Measurements from ENCODE around the gene APOC1.
"Not testable (repeated sequence)": the region's sequence is repeated elsewhere in the genome, so short reads cannot be mapped to it uniquely, and the experiment has no call there.

APOC1 gene

DNA sequence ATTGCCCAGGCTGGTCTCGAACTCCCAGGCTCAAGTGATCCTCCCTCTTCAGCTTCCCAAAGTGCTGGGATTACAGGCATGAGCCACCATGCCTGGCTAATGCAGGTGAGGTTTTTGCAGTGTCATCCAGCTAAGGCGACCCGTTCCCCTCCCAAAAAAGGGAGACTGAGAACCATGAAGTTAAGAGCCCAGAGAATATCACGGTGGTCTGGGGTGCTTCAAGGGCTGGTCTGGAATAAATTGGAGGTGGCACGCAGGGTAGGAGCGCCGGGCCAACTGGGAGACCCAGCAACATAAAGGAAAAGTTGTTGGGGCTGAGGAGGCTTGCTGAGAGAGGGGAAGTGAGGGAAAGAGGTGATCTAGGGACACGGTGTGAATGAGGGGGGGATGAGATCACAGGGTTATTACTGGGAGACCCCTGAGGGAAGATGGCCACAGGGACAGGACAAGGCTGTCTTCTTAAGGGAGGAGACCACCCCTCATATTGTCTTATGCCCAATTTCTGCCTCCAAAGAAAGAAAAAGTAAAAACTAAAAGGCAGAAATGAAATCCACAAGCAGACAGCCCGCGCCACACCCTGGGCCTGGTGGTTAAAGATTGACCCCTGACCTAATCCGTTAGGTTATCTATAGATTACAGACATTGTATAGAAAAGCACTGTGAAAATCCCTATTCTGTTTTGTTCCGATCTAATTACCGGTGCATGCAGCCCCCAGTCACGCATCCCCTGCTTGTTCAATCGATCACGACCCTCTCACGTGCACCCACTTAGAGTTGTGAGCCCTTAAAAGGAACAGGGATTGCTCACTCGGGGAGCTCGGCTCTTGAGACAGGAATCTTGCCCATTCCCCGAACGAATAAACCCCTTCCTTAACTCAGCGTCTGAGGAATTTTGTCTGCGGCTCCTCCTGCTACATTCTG is 636 bp upstream of the APOC1 start:
- not testable (repeated sequence) for H3K9me3 ChIP-seq (ENCODE audit: control insufficient read depth, low read length)
- Histone ChIP-seq H3K4me1 (ENCODE audit: control insufficient read depth, insufficient read depth, low read length, poor library complexity, severe bottlenecking) (peaks cover 22% of the 10 kb centered on the region), H3K36me3 (ENCODE audit: control insufficient read depth, insufficient read depth, low read length) (peaks cover 11% of the 10 kb centered on the region), H3K27ac (ENCODE audit: low read depth, low read length, severe bottlenecking) (peak overlapping the region; percentile 91), H3K4me3 (ENCODE audit: extremely low read depth, insufficient read depth, low read length, poor library complexity, severe bottlenecking) (peak overlapping the region; percentile 46)
- 68 to 76% methylated on average over 13 to 16 of the region's 23 CpGs for WGBS, 2 experiments (ENCODE audit: insufficient coverage in 2 of 2)

- Histone ChIP-seq H3K36me3 (ENCODE audit: control insufficient read depth, insufficient read depth, low read length) (peaks cover 2% of the 10 kb centered on the region), H3K4me1 (ENCODE audit: control insufficient read depth, insufficient read depth, low read length, poor library complexity, severe bottlenecking) (no peaks in the 10 kb centered on the region), H3K27ac (ENCODE audit: low read depth, low read length, severe bottlenecking) (no peak overlapping the region), H3K4me3 (ENCODE audit: extremely low read depth, insufficient read depth, low read length, poor library complexity, severe bottlenecking) (no peak overlapping the region), H3K9me3 (ENCODE audit: control insufficient read depth, low read length) (no peaks in the 10 kb centered on the region)
- WGBS, 2 experiments (ENCODE audit: insufficient coverage in 2 of 2), result 93 to 94% methylated on average over 7 of the region's 8 CpGs
These were observed 9.9 kb downstream of the APOC1 start for GRCh38 chr19:44924243-44924725.

DNA sequence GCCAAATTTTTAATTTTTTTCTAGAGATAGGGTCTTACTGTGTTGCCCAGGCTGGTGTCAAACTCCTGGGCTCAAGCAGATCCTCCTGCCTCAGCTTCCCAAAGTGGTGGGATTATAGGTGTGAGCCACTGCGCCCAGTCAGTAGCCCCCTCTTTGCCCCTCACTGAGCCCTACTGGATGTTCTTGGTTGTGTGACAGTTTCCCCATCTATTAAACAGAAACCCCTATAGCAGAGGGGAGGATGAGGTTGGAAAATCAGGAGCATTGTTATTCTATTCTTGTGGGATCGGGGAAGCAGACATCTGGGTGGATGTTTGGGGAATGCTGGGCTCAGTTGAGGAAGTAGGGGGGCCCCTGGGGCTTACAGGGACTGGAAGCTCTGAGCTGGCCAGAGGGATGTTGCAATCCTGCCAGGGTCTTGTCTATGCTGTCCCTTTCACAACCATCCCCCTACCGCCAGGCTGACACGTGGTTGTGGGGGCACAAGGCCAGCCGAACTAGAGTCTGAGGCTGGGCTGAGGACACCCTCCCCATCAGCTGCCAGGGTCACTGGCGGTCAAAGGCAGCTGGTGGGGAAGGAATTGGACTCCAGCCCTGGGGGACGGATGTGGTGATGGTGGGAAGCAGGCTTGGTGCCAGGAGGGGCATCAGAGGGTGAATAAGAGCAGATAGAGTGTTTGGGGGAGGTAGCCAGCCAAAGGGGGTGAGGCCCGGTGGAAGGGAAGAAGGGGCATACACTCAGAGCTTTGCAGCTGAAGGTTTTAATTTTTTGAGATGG is 10.9 kb downstream of the APOC1 start:
- H3K36me3 ChIP-seq (ENCODE audit: control insufficient read depth, insufficient read depth, low read length), result no peaks in the 10 kb centered on the region
- H3K27ac ChIP-seq (ENCODE audit: low read depth, low read length, severe bottlenecking), result no peak overlapping the region
- H3K4me1 ChIP-seq (ENCODE audit: control insufficient read depth, insufficient read depth, low read length, poor library complexity, severe bottlenecking), result no peaks in the 10 kb centered on the region
- H3K4me3 ChIP-seq (ENCODE audit: extremely low read depth, insufficient read depth, low read length, poor library complexity, severe bottlenecking), result no peak overlapping the region
- 86 to 100% methylated on average over 3 to 5 of the region's 8 CpGs for WGBS, 2 experiments (ENCODE audit: insufficient coverage in 2 of 2)
- H3K9me3 ChIP-seq (ENCODE audit: control insufficient read depth, low read length), result no peaks in the 10 kb centered on the region

DNA sequence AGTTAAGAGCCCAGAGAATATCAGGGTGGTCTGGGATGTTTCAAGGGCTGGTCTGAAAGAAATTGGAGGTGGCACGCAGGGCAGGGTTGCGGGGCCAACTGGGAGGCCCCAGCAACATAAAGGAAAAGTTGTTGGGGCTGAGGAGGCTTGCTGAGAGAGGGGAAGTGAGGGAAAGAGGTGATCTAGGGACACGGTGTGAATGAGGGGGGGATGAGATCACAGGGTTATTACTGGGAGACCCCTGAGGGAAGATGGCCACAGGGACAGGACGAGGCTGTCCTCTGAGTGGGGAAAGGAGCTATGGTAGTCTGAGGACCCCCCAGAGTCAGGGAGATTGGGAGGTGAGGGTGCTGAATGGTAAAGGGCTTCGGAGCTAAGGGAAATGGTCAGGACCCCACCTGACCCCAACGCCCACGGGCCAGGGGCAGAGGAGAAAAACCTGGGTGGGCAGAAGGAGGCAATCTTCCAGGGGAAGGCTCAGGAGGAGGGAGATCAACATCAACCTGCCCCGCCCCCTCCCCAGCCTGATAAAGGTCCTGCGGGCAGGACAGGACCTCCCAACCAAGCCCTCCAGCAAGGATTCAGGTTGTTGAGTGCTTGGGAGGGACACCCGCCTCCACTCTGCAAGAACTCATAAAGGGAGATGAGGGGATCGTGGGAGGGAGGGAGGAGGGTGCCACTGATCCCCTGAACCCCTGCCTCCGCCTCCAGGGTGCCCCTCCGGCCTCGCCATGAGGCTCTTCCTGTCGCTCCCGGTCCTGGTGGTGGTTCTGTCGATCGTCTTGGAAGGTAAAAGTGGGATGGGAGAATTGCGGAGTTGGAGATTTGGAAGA is 12.1 kb downstream of the APOC1 start:
- H3K4me1 ChIP-seq (ENCODE audit: control insufficient read depth, insufficient read depth, low read length, poor library complexity, severe bottlenecking); H3K27ac ChIP-seq (ENCODE audit: low read depth, low read length, severe bottlenecking); H3K4me3 ChIP-seq (ENCODE audit: extremely low read depth, insufficient read depth, low read length, poor library complexity, severe bottlenecking); H3K9me3 ChIP-seq (ENCODE audit: control insufficient read depth, low read length); H3K36me3 ChIP-seq (ENCODE audit: control insufficient read depth, insufficient read depth, low read length): not testable (repeated sequence)
- 77 to 88% methylated on average over 6 to 7 of the region's 19 CpGs for WGBS, 2 experiments (ENCODE audit: insufficient coverage in 2 of 2)

DNA sequence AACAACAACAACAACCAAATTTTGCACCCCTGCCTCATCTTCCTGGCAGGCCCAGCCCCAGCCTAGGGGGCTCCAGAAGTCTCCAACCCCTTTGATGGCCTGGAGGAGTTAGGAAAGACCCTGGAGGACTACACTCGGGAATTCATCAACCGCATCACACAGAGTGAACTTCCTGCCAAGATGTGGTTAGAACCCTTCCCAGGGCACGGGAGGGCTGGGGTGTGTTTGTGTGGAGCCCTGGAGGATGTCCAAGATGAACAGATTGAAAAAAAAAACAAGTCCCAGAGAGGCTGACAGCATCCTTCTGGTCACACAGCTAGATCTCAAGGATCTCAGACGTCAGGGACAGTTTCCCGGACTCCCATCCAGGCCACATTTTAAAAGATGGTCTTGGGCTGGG is 13.3 kb downstream of the APOC1 start:
- Histone ChIP-seq H3K4me1 (ENCODE audit: control insufficient read depth, insufficient read depth, low read length, poor library complexity, severe bottlenecking) (no peaks in the 10 kb centered on the region), H3K4me3 (ENCODE audit: extremely low read depth, insufficient read depth, low read length, poor library complexity, severe bottlenecking) (no peak overlapping the region), H3K36me3 (ENCODE audit: control insufficient read depth, insufficient read depth, low read length) (no peaks in the 10 kb centered on the region), H3K9me3 (ENCODE audit: control insufficient read depth, low read length) (no peaks in the 10 kb centered on the region), H3K27ac (ENCODE audit: low read depth, low read length, severe bottlenecking) (no peak overlapping the region)
- WGBS, 2 experiments (ENCODE audit: insufficient coverage in 2 of 2), result 84 to 92% methylated on average over 5 of the region's 5 CpGs

DNA sequence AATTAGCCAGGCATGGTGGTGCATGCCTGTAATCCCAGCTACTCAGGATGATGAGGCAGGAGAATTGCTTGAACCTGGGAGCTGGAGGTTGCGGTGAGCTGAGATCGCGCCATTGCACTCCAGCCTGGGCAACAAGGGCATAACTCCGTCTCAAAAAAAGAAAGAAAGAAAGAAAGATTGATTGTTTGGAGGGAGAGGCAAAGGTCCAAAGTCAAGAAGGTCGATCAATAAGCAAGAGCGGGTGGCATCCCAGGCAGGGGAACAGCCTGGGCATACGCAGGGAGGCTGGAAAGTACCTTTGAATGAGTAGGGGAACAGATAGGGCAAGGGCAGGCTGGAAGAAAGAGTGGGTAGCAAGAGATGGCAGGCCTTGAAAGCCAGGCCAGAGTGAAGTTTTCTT is 15.7 kb downstream of the APOC1 start:
- WGBS, 2 experiments (ENCODE audit: insufficient coverage in 2 of 2), result 90 to 94% methylated on average over 7 of the region's 7 CpGs
- H3K4me3 ChIP-seq (ENCODE audit: extremely low read depth, insufficient read depth, low read length, poor library complexity, severe bottlenecking), result no peak overlapping the region
- H3K27ac ChIP-seq (ENCODE audit: low read depth, low read length, severe bottlenecking), result no peak overlapping the region
- no peaks in the 10 kb centered on the region for H3K36me3 ChIP-seq (ENCODE audit: control insufficient read depth, insufficient read depth, low read length)
- H3K9me3 ChIP-seq (ENCODE audit: control insufficient read depth, low read length), result no peaks in the 10 kb centered on the region
- H3K4me1 ChIP-seq (ENCODE audit: control insufficient read depth, insufficient read depth, low read length, poor library complexity, severe bottlenecking), result no peaks in the 10 kb centered on the region

DNA sequence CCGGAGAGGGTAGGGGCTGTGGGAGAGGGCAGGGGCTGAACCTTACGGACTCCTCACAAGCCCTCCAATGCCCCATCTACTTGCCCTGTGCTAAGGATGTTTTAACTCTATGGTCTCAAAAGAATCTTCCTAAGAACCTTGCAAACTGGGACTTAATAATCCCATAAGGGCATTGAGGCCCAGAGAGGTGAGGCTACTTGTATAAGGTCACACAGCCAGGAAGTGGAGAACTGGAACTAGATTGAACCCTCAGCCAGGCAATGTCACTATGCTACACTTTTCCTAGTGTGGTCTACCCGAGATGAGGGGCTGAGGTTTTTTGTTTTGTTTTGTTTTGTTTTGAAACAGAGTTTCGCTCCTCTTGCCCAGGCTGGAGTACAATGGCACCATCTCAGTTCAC is 17.1 kb downstream of the APOC1 start:
- no peaks in the 10 kb centered on the region for H3K4me1 ChIP-seq (ENCODE audit: control insufficient read depth, insufficient read depth, low read length, poor library complexity, severe bottlenecking)
- 100% methylated on average over 2 of the region's 4 CpGs; no CpG with 5 or more reads in 1 of the 2 experiments for WGBS, 2 experiments (ENCODE audit: insufficient coverage in 2 of 2)
- H3K9me3 ChIP-seq (ENCODE audit: control insufficient read depth, low read length), result no peaks in the 10 kb centered on the region
- H3K4me3 ChIP-seq (ENCODE audit: extremely low read depth, insufficient read depth, low read length, poor library complexity, severe bottlenecking), result no peak overlapping the region
- no peak overlapping the region for H3K27ac ChIP-seq (ENCODE audit: low read depth, low read length, severe bottlenecking)
- H3K36me3 ChIP-seq (ENCODE audit: control insufficient read depth, insufficient read depth, low read length), result no peaks in the 10 kb centered on the region

- 72 to 89% methylated on average over 3 to 4 of the region's 5 CpGs for WGBS, 2 experiments (ENCODE audit: insufficient coverage in 2 of 2)
- no peaks in the 10 kb centered on the region for H3K4me1 ChIP-seq (ENCODE audit: control insufficient read depth, insufficient read depth, low read length, poor library complexity, severe bottlenecking)
- no peaks in the 10 kb centered on the region for H3K9me3 ChIP-seq (ENCODE audit: control insufficient read depth, low read length)
- no peaks in the 10 kb centered on the region for H3K36me3 ChIP-seq (ENCODE audit: control insufficient read depth, insufficient read depth, low read length)
- no peak overlapping the region for H3K4me3 ChIP-seq (ENCODE audit: extremely low read depth, insufficient read depth, low read length, poor library complexity, severe bottlenecking)
- no peak overlapping the region for H3K27ac ChIP-seq (ENCODE audit: low read depth, low read length, severe bottlenecking)
These were observed 25.3 kb downstream of the APOC1 start for GRCh38 chr19:44939668-44940067.

DNA sequence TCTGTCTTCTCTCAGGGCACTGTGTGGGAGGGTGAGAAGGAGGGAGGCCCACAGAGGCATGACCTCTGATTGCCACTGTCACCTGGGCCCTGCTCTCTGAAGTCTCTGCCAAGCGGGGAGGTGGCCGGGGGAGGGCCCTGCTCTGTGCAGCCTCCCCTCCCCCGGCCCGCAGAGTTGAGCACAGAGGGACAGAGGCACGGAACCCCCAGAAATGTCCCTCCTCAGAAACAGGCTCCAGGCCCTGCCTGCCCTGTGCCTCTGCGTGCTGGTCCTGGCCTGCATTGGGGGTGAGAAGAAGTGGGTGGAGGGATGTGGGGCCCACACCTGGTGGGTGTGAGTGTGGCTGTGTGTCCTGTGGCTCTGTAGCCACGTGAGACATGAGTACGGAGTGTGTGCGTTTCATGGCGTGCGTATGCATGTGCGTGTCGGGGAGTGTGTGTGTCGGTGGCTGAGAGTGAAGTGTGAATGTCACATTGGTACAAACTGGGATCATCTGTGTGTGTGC is 27.7 kb downstream of the APOC1 start, which contains the start of gene APOC4:
TSS of gene APOC4 (plus strand) at position 171 of the 505 bp plus-strand sequence. CDS start at position 212, 41 bp downstream.
- no peaks in the 10 kb centered on the region for H3K36me3 ChIP-seq (ENCODE audit: control insufficient read depth, insufficient read depth, low read length)
- H3K9me3 ChIP-seq (ENCODE audit: control insufficient read depth, low read length), result no peaks in the 10 kb centered on the region
- no peak within 1 kb of the TSS for H3K4me3 ChIP-seq (ENCODE audit: extremely low read depth, insufficient read depth, low read length, poor library complexity, severe bottlenecking)
- WGBS, 2 experiments (ENCODE audit: insufficient coverage in 2 of 2), result 92 to 96% methylated on average over 10 to 11 of the region's 14 CpGs
- H3K27ac ChIP-seq (ENCODE audit: low read depth, low read length, severe bottlenecking), result no peak within 1 kb of the TSS
- no peaks in the 10 kb centered on the region for H3K4me1 ChIP-seq (ENCODE audit: control insufficient read depth, insufficient read depth, low read length, poor library complexity, severe bottlenecking)

GRCh38 chr19:44943801-44944249 is 29.4 kb downstream of the APOC1 start:
- Histone ChIP-seq H3K4me3 (ENCODE audit: extremely low read depth, insufficient read depth, low read length, poor library complexity, severe bottlenecking) (no peak overlapping the region), H3K4me1 (ENCODE audit: control insufficient read depth, insufficient read depth, low read length, poor library complexity, severe bottlenecking) (no peaks in the 10 kb centered on the region), H3K27ac (ENCODE audit: low read depth, low read length, severe bottlenecking) (no peak overlapping the region), H3K9me3 (ENCODE audit: control insufficient read depth, low read length) (no peaks in the 10 kb centered on the region), H3K36me3 (ENCODE audit: control insufficient read depth, insufficient read depth, low read length) (no peaks in the 10 kb centered on the region)
- 84 to 86% methylated on average over 10 of the region's 10 CpGs for WGBS, 2 experiments (ENCODE audit: insufficient coverage in 2 of 2)

Data from mesodermal cell (in vitro differentiated cells).